ENCODE measurements around the gene MIP. TPM values are rescaled to one million over a fixed set of nuclear protein-coding genes. Genes with fewer than 3 reads are reported as not detected.

MIP gene
- total RNA-seq, 3 donors from 2014 or later, result not detected

DNA sequence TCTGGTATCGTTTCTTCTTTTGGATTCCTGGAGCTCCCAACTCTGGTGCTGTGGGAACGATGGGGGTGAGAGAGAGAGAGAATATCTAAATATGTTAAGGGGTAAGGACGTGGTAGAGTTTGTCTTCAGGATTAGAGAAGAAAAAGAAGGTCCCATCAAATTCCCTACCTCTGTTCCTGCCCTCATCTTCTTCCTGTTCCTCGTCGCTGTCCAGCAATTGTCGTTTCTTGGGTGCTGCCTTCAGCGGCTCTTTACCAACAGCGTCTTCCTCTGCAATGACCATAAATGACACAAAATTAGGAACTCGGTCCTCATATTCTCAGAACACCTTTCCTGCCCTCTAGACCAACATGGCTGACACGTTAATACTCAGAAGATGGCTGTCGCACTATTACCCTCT is 36.7 kb downstream of the MIP start:
- DNase-seq (no peak), ATAC-seq (no peak)
- TF ChIP-seq, protein P1, sequence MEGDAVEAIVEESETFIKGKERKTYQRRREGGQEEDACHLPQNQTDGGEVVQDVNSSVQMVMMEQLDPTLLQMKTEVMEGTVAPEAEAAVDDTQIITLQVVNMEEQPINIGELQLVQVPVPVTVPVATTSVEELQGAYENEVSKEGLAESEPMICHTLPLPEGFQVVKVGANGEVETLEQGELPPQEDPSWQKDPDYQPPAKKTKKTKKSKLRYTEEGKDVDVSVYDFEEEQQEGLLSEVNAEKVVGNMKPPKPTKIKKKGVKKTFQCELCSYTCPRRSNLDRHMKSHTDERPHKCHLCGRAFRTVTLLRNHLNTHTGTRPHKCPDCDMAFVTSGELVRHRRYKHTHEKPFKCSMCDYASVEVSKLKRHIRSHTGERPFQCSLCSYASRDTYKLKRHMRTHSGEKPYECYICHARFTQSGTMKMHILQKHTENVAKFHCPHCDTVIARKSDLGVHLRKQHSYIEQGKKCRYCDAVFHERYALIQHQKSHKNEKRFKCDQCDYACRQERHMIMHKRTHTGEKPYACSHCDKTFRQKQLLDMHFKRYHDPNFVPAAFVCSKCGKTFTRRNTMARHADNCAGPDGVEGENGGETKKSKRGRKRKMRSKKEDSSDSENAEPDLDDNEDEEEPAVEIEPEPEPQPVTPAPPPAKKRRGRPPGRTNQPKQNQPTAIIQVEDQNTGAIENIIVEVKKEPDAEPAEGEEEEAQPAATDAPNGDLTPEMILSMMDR (IDR thresholded peaks at IDR 0.05), result no peak
- Histone ChIP-seq H3K4me1 (ENCODE audit: low read depth) (no peaks in the 10 kb centered on the region), H3K4me3 (no peak overlapping the region), H3K36me3 (ENCODE audit: low read depth) (no peaks in the 10 kb centered on the region), H3K9me3 (no peaks in the 10 kb centered on the region)
- intact Hi-C loops (cut with DNase I, micrococcal nuclease), result no loop called here

DNA sequence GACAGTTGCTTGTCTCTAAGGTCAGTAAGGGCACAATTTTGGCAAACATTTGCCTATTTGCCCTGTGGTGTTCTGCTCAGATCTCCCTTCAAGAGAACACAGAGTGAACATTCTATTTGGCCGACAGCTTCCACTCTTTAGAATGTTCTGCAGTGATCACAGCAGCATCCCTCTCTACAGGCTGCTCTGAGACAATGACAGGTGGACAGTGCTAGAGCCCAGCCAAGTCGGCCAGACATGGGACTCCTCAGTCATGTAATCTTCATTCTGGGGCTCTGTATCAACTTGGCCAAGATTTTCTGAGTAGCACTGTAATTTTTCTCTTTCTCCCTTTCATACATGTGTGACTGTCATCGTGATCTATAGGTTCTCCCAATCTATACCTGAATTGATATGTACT is 40.1 kb downstream of the MIP start:
- Histone ChIP-seq H3K4me3 (no peak overlapping the region), H3K9me3 (no peaks in the 10 kb centered on the region), H3K4me1 (ENCODE audit: low read depth) (no peaks in the 10 kb centered on the region), H3K36me3 (ENCODE audit: low read depth) (no peaks in the 10 kb centered on the region)
- TF ChIP-seq, protein P1 (IDR thresholded peaks at IDR 0.05), result no peak
- ATAC-seq (no peak), DNase-seq (no peak)
- intact Hi-C loops (cut with DNase I, micrococcal nuclease), result no loop called here

DNA sequence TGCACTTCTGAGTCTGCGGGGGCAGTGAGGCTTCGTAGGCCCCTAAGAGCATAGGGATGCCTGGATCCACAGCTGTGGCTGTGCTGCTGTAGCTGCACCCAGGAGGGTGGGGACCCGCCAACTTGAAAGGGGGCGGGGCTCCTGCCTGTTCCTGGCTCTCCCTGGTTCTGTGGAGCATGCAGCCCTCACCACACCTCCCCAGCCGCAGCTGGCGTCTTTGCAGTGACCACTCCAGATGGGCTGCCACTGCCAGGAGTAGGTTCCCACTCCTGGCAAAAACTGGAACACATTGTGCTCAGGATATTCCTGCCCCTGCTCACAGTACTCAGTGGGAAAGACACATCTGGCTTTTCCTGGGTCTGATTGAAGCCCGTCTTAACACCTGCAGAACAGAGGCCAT is 41.1 kb downstream of the MIP start:
- H3K36me3 ChIP-seq (ENCODE audit: low read depth), result no peaks in the 10 kb centered on the region
- intact Hi-C loops (cut with DNase I, micrococcal nuclease), result no loop called here
- no peak overlapping the region for H3K4me3 ChIP-seq
- no peak for ATAC-seq
- no peaks in the 10 kb centered on the region for H3K9me3 ChIP-seq
- H3K4me1 ChIP-seq (ENCODE audit: low read depth), result no peaks in the 10 kb centered on the region
- TF ChIP-seq, protein P1 (IDR thresholded peaks at IDR 0.05), result no peak
- DNase-seq, result no peak

DNA sequence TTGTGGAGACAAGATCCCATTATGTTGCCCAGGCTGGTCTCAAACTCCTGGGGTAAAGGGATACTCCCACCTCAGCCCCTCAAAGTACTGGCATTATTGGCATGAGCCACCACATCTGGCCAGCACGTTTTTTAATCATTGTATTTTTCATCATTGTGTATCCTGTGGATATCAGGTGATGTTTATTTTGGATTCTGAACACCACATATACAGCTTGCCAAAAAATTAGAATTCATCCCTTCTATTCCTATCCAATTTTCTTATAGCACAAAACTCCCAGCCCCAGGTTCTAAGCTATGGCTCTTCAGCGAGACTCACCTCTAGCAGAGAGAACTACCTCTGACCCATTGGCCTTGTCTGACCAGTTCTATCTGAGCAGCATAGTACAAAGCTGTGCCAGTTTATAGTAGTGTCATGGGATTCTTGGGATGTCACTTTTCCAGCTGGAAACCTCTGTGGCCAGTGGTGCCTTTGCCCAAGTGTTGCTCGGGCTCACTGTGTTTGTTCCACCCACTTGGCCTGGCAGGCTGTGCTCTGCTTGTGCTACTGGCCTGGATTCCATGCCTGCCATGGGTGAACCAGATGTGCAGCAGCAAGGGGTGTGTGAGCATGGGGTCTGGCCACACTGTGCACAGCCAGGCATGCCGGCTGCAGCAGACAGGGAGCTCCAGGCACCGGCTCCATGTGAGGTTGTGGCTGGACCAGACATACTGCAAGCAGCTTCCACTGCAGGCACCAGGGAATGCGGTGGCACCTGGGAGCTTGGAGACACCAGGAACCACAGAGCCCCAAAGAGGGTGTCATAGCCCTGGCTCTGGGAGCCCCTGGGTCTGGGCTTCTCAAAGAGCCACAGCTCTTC is 42.4 kb downstream of the MIP start:
- no peaks in the 10 kb centered on the region for H3K36me3 ChIP-seq (ENCODE audit: low read depth)
- H3K4me3 ChIP-seq, result no peak overlapping the region
- intact Hi-C loops (cut with DNase I, micrococcal nuclease), result no loop called here
- no peak for ATAC-seq
- H3K4me1 ChIP-seq (ENCODE audit: low read depth), result no peaks in the 10 kb centered on the region
- no peak for DNase-seq
- TF ChIP-seq, protein P1 (IDR thresholded peaks at IDR 0.05), result no peak
- H3K9me3 ChIP-seq, result no peaks in the 10 kb centered on the region

DNA sequence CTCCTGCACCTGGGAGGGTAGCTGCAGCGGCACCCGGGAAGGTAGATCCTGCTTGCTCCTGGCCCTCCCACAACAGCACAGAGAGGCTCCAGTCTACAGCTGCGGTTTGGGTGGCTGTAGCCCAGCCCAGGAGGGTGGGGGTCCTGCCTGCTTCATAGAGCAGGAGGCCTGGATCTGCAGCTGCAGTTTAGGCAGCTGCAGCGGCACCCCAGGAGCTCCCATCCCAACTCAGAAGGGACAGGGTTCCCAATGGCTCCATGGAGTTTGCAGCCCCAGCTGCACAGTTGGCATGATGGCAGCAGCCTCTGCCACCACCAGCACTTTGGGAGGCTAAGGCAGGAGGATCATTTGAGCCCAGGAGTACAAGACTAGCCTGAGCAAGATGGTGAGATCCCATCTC is 43.7 kb downstream of the MIP start:
- DNase-seq, result no peak

More for the DNA sequence above, 43.7 kb downstream of the MIP start:
- intact Hi-C loops (cut with DNase I, micrococcal nuclease), result no loop called here
- no peaks in the 10 kb centered on the region for H3K9me3 ChIP-seq
- TF ChIP-seq, protein P1 (IDR thresholded peaks at IDR 0.05), result no peak
- H3K4me3 ChIP-seq, result no peak overlapping the region
- H3K36me3 ChIP-seq (ENCODE audit: low read depth), result no peaks in the 10 kb centered on the region
- ATAC-seq, result no peak
- H3K4me1 ChIP-seq (ENCODE audit: low read depth), result no peaks in the 10 kb centered on the region

Data from mucosa of descending colon (tissue), 3 donors.